ENCODE data around the gene SF3B1.

DNA sequence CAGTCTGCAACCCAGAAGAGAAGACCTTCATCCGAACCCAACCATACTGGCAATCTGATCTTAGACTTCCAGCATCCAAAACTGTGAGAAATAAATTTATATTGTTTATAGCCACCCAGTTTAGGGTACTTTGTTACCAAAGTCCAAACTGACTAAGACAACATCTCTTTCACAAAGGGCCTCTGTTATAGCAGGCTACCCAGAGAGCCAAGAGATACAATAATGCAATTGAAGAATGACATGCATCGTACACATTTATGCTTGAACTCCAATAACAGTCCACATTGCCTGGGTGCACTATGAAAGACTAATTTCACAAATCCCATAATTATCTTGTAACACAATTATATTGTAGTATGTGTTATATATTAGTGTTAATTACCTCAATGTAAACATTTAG, 85.1 kb downstream of the SF3B1 start:
- TF ChIP-seq POLR2AphosphoS5 (IDR thresholded peaks at IDR 0.05; ENCODE audit: borderline replicate concordance, low read depth, low read length) (no peak), EZH2 (IDR thresholded peaks at IDR 0.05) (no peak)

Measured in SK-N-MC (cell line).